ENCODE data around the gene GOLGA1. TPM values are rescaled to one million over a fixed set of nuclear protein-coding genes. Genes with fewer than 3 reads are reported as not detected.
A peak's percentile ranks its signal among the peaks of the same experiment; 100 is the strongest.

Gene GOLGA1
- total and polyA plus RNA-seq, 9 of the 15 experiments (the other 6 are each of a cell fraction or from before 2014, with no cell fraction given) = 2.9 to 15.9 (median 8.5) TPM

DNA sequence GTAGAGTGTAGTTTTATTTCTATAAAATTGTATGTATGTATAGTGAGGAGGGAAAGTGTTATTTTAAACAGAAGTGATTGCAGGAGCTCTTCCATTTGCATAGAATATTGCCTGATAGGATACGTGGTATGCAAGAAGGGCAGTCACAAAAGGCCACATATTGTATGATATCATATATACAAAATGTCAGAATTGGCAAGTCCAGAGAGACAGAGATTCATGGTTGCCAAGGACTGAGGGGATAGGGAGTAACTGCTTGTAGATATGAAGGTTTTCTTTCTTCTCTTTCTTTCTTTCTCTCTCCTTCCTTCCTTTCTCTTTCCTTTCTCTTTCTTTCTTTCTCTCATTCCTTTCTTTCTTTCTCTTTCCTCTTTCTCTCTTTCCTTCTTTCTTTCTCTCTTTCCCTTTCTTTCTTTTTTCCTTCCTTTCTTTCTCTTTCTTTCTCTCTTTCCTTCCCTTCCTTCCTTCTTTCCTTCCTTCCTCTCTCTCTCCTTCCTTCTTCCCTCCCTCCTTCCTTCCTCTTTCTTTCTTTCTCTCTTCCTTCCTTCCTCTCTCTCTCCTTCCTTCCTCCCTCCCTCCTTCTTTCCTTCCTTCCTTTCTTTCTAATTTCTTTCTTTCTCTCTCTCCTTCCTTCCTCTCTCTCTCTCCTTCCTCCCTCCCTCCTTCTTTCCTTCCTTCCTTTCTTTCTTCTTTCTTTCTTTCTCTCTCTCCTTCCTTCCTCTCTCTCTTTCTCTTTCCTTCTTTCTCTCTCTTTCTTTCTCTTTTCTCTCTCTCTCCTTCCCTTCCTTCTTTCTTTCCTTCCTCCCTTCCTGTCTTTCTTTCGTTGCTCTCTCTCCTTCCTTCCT, 112.2 kb downstream of the GOLGA1 start:
- CTCF ChIA-PET (ENCODE audit: low intra/inter-chr PET ratio) = no interaction called here
- in situ Hi-C loops (cut with MboI) = no loop called here
- Histone ChIP-seq H3K27ac (ENCODE audit: extremely low read depth, low read depth, low read length) (no peak overlapping the region), H3K4me1 (replicated peaks in 1 of 2; ENCODE audit: control insufficient read depth in 2 of 2, insufficient read depth in 2 of 2, low read length in 2 of 2) (peaks cover 8 to 11% of the 10 kb centered on the region in 2 experiments; a peak in 4 of 5 replicates), H3K9me1 (ENCODE audit: control insufficient read depth, insufficient read depth, low read length) (no peaks in the 10 kb centered on the region), H2AFZ (ENCODE audit: low read depth, low read length) (no peak overlapping the region), H3K4me3 (no peak overlapping the region), H3K9ac (ENCODE audit: insufficient read depth in 1 of 2, low read depth in 2 of 2, low read length in 2 of 2) (no peak overlapping the region), H3K9me3 (replicated peaks; ENCODE audit: control insufficient read depth, insufficient read depth, low read depth, low read length) (no peaks in the 10 kb centered on the region), H4K20me1 (replicated peaks; ENCODE audit: control insufficient read depth, insufficient read depth, low read length) (no peaks in the 10 kb centered on the region), H3K4me2 (ENCODE audit: insufficient read depth, low read length) (no peak overlapping the region), H3K79me2 (ENCODE audit: control insufficient read depth, insufficient read depth, low read length) (no peaks in the 10 kb centered on the region), H3K36me3 (ENCODE audit: control insufficient read depth, insufficient read depth, low read length) (no peaks in the 10 kb centered on the region), H3K27me3 (ENCODE audit: control insufficient read depth in 2 of 2, insufficient read depth in 2 of 2, low read length in 2 of 2) (no peaks in the 10 kb centered on the region)
- WGBS (ENCODE audit: insufficient coverage, low coverage, missing lambda C conversion rate) = 4% methylated on average over 2 of the region's 2 CpGs
- no TSS peak for BruUV-seq (replicated peaks)
- FAIRE-seq (no peak), DNase-seq (ENCODE audit: extremely low read depth in 1 of 4, low spot score in 3 of 4) (no peak), ATAC-seq (no peak)
- POLR2A ChIA-PET = interaction anchor here (1.0 kb wide), 1 partner anchor 17 kb away, joined by 7 read pairs; no protein-coding TSS in a partner anchor
- intact Hi-C loops (cut with micrococcal nuclease) = no loop called here
- TF ChIP-seq TRIM24 (IDR thresholded peaks at IDR 0.05) (0 out of 4 replicates have a peak, but pooled peaks of 1 of the 2 experiments have one; percentile 8), NKRF (IDR thresholded peaks at IDR 0.05; ENCODE audit: borderline replicate concordance) (peak; percentile 45; the same call in 1 of the 2 replicates), CHD7 (IDR thresholded peaks at IDR 0.05; ENCODE audit: low read depth, low read length) (no peak), MTA1 (IDR thresholded peaks at IDR 0.05; ENCODE audit: borderline replicate concordance) (peak; percentile 88)
- TF ChIP-seq, protein P1, sequence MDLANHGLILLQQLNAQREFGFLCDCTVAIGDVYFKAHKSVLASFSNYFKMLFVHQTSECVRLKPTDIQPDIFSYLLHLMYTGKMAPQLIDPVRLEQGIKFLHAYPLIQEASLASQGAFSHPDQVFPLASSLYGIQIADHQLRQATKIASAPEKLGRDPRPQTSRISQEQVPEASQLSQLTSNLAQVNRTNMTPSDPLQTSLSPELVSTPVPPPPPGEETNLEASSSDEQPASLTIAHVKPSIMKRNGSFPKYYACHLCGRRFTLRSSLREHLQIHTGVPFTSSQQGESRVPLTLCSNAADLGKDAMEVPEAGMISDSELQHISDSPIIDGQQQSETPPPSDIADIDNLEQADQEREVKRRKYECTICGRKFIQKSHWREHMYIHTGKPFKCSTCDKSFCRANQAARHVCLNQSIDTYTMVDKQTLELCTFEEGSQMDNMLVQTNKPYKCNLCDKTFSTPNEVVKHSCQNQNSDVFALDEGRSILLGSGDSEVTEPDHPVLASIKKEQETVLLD (IDR thresholded peaks at IDR 0.05) = peak; percentile 75; the same call in 1 of the 2 replicates
